GM18520 (cell line): ENCODE results near the gene FHL2.

Experiments
- ATAC-seq: cut with Tn5 transposase; IDR thresholded peaks from one replicate; pipeline ENCODE4 v1.9.1; 2021; ENCODE audit not compliant: unreplicated experiment

FHL2 gene

DNA sequence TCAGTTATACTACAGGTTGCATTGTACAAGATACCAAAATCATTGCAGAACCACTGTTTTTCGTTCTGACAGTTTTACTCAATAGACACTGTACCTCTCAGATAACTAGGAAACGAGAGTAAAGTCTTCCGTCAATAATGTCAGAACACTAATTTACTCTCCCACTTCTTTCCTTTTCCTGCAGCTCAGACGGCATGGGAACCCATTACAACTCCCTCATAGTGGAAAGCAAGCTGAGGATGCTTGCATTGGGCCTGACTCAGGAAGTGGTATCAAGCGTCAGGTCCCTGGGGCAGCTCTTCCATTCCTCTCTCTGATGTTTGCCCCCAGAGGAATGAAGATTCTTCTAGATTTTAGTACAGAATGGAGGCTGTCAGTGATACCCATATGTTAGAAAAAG is 23.9 kb upstream of the FHL2 start:
- ATAC-seq = no peak

DNA sequence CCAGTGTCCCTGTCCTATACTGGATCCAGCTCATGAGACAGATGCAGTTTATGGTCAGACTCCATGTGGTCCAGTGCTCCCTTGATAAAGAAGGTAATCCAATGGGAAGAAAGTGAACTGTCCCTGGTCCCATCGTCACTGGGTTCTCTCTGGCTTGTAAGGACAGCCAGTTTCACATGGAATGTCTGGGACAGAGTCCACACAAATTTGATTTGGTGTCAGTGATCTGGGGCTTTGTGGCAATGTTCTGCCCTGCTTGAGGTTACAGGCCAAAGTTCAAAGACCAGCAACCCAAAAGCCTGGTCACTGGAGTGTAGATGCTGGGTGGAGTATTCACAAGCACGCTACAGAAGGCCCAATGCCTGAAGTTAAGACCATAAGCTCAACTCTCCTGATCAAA is 22.2 kb upstream of the FHL2 start:
- ATAC-seq = no peak

DNA sequence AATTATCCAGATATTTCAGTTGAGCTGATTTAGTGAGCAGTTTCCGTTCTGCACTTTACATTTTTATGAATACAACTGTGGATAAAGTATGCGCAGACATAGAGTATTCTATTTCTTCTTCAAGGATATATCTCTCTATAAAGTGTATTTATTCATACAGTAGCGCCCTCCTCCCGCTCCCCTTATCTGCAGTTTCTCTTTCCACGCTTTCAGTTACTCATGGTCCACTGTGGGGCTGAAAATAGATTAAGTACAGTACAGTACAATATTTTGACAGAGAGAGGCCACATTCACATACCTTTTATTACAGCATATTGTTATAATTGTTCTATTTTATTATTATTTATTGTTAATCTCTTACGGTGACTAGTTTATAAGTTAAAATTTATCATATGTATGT is 19.7 kb upstream of the FHL2 start:
- ATAC-seq = no peak

- ATAC-seq = no peak
Observed at GRCh38 chr2:105417857-105418436, 19.1 kb upstream of the FHL2 start.

DNA sequence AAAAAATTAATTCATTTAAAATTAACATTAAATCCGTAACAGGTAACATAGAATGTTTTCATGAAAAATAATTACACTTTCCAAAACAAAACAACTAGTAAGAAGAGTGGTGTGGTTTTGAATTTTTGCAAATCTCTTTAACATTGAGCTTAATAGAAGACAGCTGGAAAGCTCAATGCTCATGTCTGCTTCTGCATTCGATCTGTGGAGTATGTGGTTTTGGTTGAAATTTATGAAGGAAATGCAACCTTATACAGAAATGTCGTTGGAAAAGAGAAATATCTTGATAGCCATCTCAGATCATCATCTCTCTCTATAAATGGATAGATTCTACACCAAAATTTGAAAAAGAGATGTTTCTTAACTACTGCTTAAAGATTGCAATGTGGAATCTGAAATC is 17.3 kb upstream of the FHL2 start:
- ATAC-seq = no peak

GRCh38 chr2:105415007-105415406 is 16.2 kb upstream of the FHL2 start:
- ATAC-seq = no peak

DNA sequence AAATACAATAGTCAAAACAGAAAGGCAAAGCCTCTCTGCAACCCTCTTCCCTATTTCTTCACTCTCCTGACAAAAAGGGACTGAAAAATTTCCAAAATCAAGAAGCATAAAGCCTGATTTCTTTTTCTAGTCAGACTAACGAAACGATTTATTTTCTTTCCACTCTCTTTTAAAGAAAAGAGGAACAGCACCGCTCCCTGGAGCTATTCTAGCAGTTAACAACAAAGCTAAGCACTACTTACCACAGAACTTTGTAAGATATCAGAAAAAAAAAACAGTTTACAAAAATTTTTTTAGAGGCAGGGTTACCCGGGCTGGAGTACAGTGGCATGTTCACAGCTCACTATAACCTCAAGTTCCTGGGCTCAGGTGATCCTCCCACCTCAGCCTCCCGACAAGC is 14.4 kb upstream of the FHL2 start:
- ATAC-seq = no peak

- ATAC-seq = no peak
Observed at GRCh38 chr2:105412584-105412983, 13.7 kb upstream of the FHL2 start.

DNA sequence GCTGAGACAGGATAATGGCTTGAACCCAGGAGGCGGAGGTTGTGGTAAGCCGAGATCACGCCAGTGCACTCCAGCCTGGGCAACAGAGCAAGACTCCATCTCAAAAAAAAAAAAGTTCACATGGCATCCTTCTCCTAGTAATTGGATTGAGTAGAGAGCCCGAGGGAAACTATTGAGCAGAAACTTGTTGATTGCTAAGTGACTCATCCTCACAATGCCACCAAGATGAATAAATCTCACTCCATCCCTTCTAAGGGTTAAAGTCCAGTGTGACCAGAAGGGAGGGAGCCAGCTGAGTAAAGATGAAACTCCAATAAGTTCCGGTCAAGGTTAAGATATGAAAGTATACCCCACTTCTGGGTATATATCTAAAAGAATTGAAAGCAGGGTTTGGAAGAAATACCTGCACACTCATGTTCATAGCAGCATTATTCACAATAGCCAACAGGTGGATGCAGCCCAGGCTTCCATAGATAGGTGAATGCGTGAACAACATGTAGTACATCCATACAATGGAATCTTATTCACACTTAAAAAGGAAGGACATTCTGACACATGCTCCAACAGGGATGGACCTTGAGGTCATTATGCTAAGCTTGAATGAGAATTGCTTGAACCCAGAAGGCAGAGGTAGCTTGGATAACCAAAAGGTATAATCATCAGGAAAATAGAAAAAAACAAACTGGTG is 13.0 kb upstream of the FHL2 start:
- ATAC-seq = peak; percentile 63

DNA sequence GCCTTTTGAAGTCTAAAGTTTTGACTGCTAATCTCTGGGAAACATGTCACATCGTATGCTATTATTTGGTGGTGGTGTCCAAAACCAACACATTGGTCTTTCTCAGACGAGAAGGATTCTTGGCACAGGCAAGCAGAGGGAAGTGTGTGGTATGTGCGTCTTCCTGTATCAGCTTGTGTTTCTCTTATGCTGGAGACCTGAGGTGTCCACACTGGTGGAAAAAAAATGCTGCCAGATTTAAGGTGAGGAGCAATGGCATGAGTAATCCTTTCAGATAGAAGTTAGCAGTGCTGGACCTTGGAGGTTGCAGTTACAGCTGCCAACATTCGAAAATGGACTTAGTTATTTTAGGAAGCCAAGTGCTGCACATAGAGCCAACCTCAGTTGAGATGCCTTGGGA is 11.7 kb upstream of the FHL2 start:
- ATAC-seq = no peak

- no peak for ATAC-seq
Observed at GRCh38 chr2:105409717-105410116, 10.9 kb upstream of the FHL2 start.

DNA sequence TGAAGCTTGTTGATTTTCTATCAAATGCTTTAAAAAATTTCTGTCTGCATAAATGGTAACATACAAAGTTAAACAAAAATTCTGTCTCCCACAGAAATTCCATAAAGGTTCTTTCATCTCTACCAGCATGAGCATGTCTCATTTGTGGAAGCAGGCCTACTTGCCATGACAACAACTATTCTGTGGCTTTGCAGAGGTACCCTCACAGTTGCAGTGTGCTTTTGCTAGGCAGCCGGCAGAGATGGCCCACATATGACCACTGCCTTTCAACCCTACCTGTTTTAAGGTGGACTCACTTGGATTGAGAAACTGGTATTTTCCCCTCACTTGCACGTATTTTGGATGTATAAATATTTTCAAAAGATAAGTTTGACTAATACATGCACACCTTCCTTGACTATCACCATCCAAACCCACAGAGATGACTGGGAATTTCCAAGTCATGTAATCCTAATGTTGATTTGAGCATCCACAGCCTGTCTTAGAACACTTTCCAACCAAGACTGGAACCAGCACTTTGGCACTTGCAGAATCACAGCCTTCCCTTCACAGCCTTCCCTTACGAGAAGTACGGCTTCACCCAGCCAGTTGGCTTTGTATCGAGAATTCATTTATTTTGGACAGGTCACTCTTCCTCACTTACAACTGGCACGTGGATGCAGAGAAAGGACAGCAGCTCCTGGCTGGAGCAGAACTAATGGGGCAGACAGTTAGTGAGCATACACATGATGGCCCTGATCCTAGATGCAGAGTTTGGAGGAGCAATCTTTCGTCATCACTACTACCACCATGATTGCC is 9.3 kb upstream of the FHL2 start:
- ATAC-seq = no peak

GRCh38 chr2:105406221-105406620 is 7.4 kb upstream of the FHL2 start:
- ATAC-seq = no peak

DNA sequence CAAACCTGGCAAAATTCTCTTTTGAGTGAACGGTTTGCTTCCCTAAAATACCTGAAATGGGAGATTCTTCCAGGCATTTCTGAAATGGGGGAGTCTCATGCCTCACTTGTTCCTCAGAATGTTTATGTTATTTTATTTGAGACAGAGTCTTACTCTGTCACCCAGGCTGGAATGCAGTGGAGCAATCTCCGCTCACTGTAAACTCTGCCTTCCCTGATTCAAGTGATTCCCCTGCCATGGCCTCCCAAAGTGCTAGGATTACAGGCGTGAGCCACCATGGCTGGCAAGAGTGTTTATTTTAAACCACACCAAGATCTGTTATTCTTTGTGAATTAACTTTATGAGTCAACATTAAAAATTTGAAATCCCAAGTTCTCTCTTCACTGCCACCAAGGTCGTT is 6.4 kb upstream of the FHL2 start:
- ATAC-seq = no peak

GRCh38 chr2:105404736-105405135 is 5.9 kb upstream of the FHL2 start:
- no peak for ATAC-seq

DNA sequence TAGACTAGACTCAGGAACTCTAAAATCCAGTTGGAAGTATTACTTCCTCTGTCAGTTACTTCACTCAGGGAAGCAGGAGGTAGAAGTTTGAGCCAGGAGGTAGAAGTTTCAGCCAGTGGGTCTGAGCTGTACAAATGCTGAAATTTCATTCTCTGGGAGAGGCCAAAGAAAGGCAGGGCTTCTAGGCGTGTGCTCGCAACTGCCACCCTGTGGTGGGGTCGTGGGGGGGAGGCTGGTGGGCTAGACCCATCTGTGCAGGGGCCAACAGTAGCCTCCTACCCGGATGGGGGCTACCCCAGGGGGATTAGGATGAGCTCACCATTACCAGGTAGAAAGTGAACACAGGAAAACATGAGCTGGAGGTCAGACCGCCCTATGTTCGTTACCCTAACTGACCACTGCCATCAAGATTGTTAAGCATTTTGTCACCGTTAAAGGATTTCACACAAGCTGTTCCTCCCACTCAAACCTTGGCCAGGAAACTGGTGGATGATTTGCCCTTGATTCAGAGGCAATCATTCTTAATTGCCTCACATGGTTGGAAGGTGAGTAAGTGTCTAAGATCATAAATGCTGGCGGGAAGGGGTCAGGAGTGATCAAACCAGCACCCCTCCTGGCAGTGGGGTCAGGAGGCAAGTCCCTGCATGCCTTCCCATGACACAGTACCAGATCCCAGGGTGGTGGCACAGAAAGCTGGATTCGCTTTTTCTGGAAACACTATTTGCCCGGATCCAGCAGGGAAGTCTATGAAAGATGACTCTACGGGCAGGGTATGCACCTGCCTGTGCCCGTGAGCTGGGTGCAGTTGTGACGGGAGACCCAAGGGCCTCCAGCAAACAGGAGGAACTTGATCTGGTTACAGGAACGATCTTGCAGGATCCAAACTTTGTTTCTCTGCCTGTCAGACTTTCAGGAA is 5.2 kb upstream of the FHL2 start:
- no peak for ATAC-seq

- no peak for ATAC-seq
Observed at GRCh38 chr2:105403241-105403782, 4.5 kb upstream of the FHL2 start.

DNA sequence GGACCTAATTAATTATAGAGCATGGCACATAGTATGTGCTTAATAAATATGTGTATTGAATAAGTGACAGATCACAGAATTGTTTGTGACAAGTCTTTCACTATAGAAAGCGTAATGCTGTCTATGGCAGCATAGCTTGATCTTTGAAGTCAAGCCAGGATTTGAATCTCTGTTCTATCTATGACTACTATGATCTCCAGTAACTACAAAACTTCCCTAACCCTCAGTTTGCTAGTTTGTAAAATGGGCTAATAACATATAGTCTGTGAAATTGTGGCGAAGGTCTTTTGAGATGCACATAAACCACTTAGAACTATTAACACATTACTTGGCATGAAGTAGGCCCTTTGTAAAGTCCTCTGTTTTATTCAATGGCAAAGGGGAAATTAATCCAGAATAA is 4.0 kb upstream of the FHL2 start:
- no peak for ATAC-seq

DNA sequence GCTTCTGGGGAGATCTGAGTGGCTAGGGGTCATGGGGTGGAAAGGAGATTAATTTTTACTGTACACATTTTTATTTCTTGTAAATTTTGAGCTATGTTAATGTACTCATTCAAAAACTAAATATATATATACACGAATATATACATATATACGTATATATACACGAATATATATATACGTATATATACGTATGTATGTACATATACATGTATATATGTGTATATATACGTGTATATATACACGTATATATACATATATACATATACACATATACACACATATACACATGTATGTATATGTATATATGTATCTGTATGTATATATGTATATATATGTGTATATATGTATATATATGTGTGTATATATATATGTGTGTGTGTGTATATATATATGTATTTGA is 3.0 kb upstream of the FHL2 start:
- ATAC-seq = no peak

GRCh38 chr2:105400138-105400540 is 1.3 kb upstream of the FHL2 start:
- no peak for ATAC-seq
